Muscle of leg (tissue), 11 donors: ENCODE data around the gene KIF6. TPM values are rescaled to one million over a fixed set of nuclear protein-coding genes. Genes with fewer than 3 reads are reported as not detected.

Experiments used
- DNase-seq: peaks from one replicate; pipeline ENCODE4 v3.0.0; 2013
- H3K27ac ChIP-seq: one replicate; pipeline ENCODE4 v1.5.1; 2013; ENCODE audit warnings: mild to moderate bottlenecking, low read length, control low read depth
- H3K27me3 ChIP-seq: one replicate; pipeline ENCODE4 v1.6.1; 2013; ENCODE audit warnings: low read length; ENCODE audit not compliant: control insufficient read depth, insufficient read depth
- H3K36me3 ChIP-seq: one replicate; pipeline ENCODE4 v1.6.1; 2013; ENCODE audit warnings: low read length; ENCODE audit not compliant: control insufficient read depth, insufficient read depth
- H3K4me1 ChIP-seq: one replicate; pipeline ENCODE4 v1.6.1; 2013; ENCODE audit warnings: low read length; ENCODE audit not compliant: control insufficient read depth, insufficient read depth
- H3K4me3 ChIP-seq: one replicate; pipeline ENCODE4 v1.5.1; 2013; ENCODE audit warnings: low read length, control low read depth
- H3K9me3 ChIP-seq: replicated peaks from 2 replicates; pipeline ENCODE4 v1.6.1; 2013; ENCODE audit warnings: low read depth, low read length; ENCODE audit not compliant: control insufficient read depth
- WGBS: methylation state at CpG from one replicate; pipeline ENCODE4 v1.1.5; 2013; ENCODE audit warnings: missing lambda C conversion rate; ENCODE audit not compliant: insufficient coverage; 5-methylcytosine and 5-hydroxymethylcytosine counted together
- polyA plus RNA-seq, 8 donors: library from polyadenylated mRNA; unstranded; fragments of 120-200 nt; gene quantifications; one replicate each; pipeline versions ENCODE4 v1.2.1 to v1.2.3, GENCODE V29; 2013; ENCODE audit warnings: inconsistent platforms in 1 of 8, low replicate concordance in 1 of 8; ENCODE audit not compliant: insufficient read length in 8 of 8, insufficient read depth in 1 of 8
- total RNA-seq: library from RNA; stranded (reverse); fragments of 120-200 nt; gene quantifications from one replicate; pipeline ENCODE4 v1.2.4, GENCODE V29; 2013

The KIF6 gene
- total and polyA plus RNA-seq, 9 donors, result 0.61 to 1.4 (median 1.1) TPM

- no peak for DNase-seq
- 9% methylated on average over 22 of the region's 28 CpGs for WGBS
- H3K27ac ChIP-seq, result no peak within 1 kb of the TSS
- H3K9me3 ChIP-seq, result no peaks in the 10 kb centered on the region
- no peaks in the 10 kb centered on the region for H3K36me3 ChIP-seq
- H3K27me3 ChIP-seq, result peaks cover 69% of the 10 kb centered on the region
- peaks cover 13% of the 10 kb centered on the region for H3K4me1 ChIP-seq
- peak within 1 kb of the TSS; percentile 19 for H3K4me3 ChIP-seq
Measured at GRCh38 chr6:39314273-39314795, 410.9 kb downstream of the KIF6 start, which contains the start of gene KCNK17. KCNK17 (minus strand) TSS chr6:39314419; CDS start chr6:39314320, 99 bp downstream.

- Histone ChIP-seq H3K4me1 (peaks cover 13% of the 10 kb centered on the region), H3K4me3 (peak overlapping the region; percentile 19), H3K27me3 (peaks cover 67% of the 10 kb centered on the region), H3K36me3 (no peaks in the 10 kb centered on the region), H3K27ac (no peak overlapping the region), H3K9me3 (no peaks in the 10 kb centered on the region)
- WGBS, result under 1% methylated on average over 80 of the region's 80 CpGs
- no peak for DNase-seq
Measured at GRCh38 chr6:39313526-39314272, 411.5 kb downstream of the KIF6 start.

GRCh38 chr6:39312912-39313525 lies 412.2 kb downstream of the KIF6 start:
- no peak overlapping the region for H3K27ac ChIP-seq
- H3K4me1 ChIP-seq, result peaks cover 13% of the 10 kb centered on the region
- peaks cover 67% of the 10 kb centered on the region for H3K27me3 ChIP-seq
- DNase-seq, result peak; percentile 61
- peak overlapping the region; percentile 19 for H3K4me3 ChIP-seq
- H3K9me3 ChIP-seq, result no peaks in the 10 kb centered on the region
- WGBS, result 25% methylated on average over 36 of the region's 45 CpGs
- H3K36me3 ChIP-seq, result no peaks in the 10 kb centered on the region

- H3K27ac ChIP-seq, result no peak overlapping the region
- no peaks in the 10 kb centered on the region for H3K9me3 ChIP-seq
- DNase-seq, result no peak
- 22% methylated on average over 1 of the region's 4 CpGs for WGBS
- H3K36me3 ChIP-seq, result no peaks in the 10 kb centered on the region
- H3K4me3 ChIP-seq, result no peak overlapping the region
- H3K27me3 ChIP-seq, result peaks cover 49% of the 10 kb centered on the region
- peaks cover 13% of the 10 kb centered on the region for H3K4me1 ChIP-seq
Measured at GRCh38 chr6:39310542-39310941, 414.7 kb downstream of the KIF6 start.

- Histone ChIP-seq H3K36me3 (no peaks in the 10 kb centered on the region), H3K4me1 (peaks cover 13% of the 10 kb centered on the region), H3K27me3 (peaks cover 44% of the 10 kb centered on the region), H3K27ac (no peak overlapping the region), H3K9me3 (no peaks in the 10 kb centered on the region), H3K4me3 (no peak overlapping the region)
- peak; percentile 56 for DNase-seq
- 46% methylated on average over 3 of the region's 7 CpGs for WGBS
Measured at GRCh38 chr6:39309942-39310531, 415.2 kb downstream of the KIF6 start.

- H3K9me3 ChIP-seq, result no peaks in the 10 kb centered on the region
Measured at GRCh38 chr6:39307462-39307861, 417.7 kb downstream of the KIF6 start.

GRCh38 chr6:39304951-39305350 lies 420.3 kb downstream of the KIF6 start:
- no peak for DNase-seq
- Histone ChIP-seq H3K27ac (no peak overlapping the region), H3K4me1 (peaks cover 6% of the 10 kb centered on the region), H3K4me3 (no peak overlapping the region), H3K27me3 (peaks cover 5% of the 10 kb centered on the region), H3K9me3 (no peaks in the 10 kb centered on the region), H3K36me3 (no peaks in the 10 kb centered on the region)

More at GRCh38 chr6:39307462-39307861, 417.7 kb downstream of the KIF6 start:
- WGBS, result 84% methylated on average over 3 of the region's 3 CpGs
- peaks cover 21% of the 10 kb centered on the region for H3K27me3 ChIP-seq
- no peak overlapping the region for H3K27ac ChIP-seq
- peaks cover 4% of the 10 kb centered on the region for H3K4me1 ChIP-seq
- H3K36me3 ChIP-seq, result no peaks in the 10 kb centered on the region
- no peak overlapping the region for H3K4me3 ChIP-seq
- no peak for DNase-seq

- Histone ChIP-seq H3K9me3 (no peaks in the 10 kb centered on the region), H3K4me3 (no peak overlapping the region), H3K36me3 (no peaks in the 10 kb centered on the region), H3K27ac (no peak overlapping the region), H3K27me3 (peaks cover 6% of the 10 kb centered on the region), H3K4me1 (peaks cover 6% of the 10 kb centered on the region)
- no peak for DNase-seq
- 83% methylated on average over 29 of the region's 30 CpGs for WGBS
Measured at GRCh38 chr6:39303425-39304153, 421.6 kb downstream of the KIF6 start.

- H3K9me3 ChIP-seq, result no peaks in the 10 kb centered on the region
- no peak overlapping the region for H3K27ac ChIP-seq
- no peaks in the 10 kb centered on the region for H3K36me3 ChIP-seq
- H3K27me3 ChIP-seq, result peaks cover 5% of the 10 kb centered on the region
- 0% methylated on average over 8 of the region's 11 CpGs for WGBS
- DNase-seq, result peak; percentile 70
- peaks cover 6% of the 10 kb centered on the region for H3K4me1 ChIP-seq
- H3K4me3 ChIP-seq, result no peak overlapping the region
Measured at GRCh38 chr6:39302669-39303424, 422.4 kb downstream of the KIF6 start.
